Measurements from ENCODE around the gene RFPL1. TPM values are rescaled to one million over a fixed set of nuclear protein-coding genes. Genes with fewer than 3 reads are reported as not detected.
A peak's percentile ranks its signal among the peaks of the same experiment; 100 is the strongest.
"Not testable (repeated sequence)": the region's sequence is repeated elsewhere in the genome, so short reads cannot be mapped to it uniquely, and the experiment has no call there.

RFPL1 gene
- polyA plus RNA-seq (2013, experiment 1 of 2): not detected
- not detected for polyA plus RNA-seq (2013, experiment 2 of 2)

- peaks cover 11 to 23% of the 10 kb centered on the region in 2 experiments for H3K27me3 ChIP-seq (ENCODE audit: control insufficient read depth in 1 of 2, insufficient read depth in 1 of 2, low read length in 2 of 2)
- H3K27ac ChIP-seq (ENCODE audit: low read length, poor library complexity, severe bottlenecking); H3K9me3 ChIP-seq (ENCODE audit: control insufficient read depth, low read length); H3K4ac ChIP-seq (ENCODE audit: low read depth in 1 of 2, low read length in 2 of 2); H2AFZ ChIP-seq (ENCODE audit: low read depth, low read length); H3K36me3 ChIP-seq (ENCODE audit: control insufficient read depth in 1 of 2, insufficient read depth in 2 of 2, low read depth in 1 of 2, low read length in 2 of 2); DNase-seq; H2BK5ac ChIP-seq (ENCODE audit: low read depth, low read length, poor library complexity, severe bottlenecking); H2AK5ac ChIP-seq (ENCODE audit: low read length, severe bottlenecking); H3K4me2 ChIP-seq (ENCODE audit: low read length, poor library complexity, severe bottlenecking); H3K14ac ChIP-seq (ENCODE audit: low read length in 2 of 2); H2BK120ac ChIP-seq (ENCODE audit: low read depth, low read length); H4K91ac ChIP-seq (ENCODE audit: low read length); H3K4me3 ChIP-seq (ENCODE audit: insufficient read depth in 1 of 2, low read depth in 1 of 2, low read length in 2 of 2); H3K9ac ChIP-seq (ENCODE audit: low read length); H3K4me1 ChIP-seq (ENCODE audit: control insufficient read depth, insufficient read depth, low read depth, low read length); H4K8ac ChIP-seq (ENCODE audit: low read length); H3K23ac ChIP-seq (ENCODE audit: low read length in 2 of 2); H2BK15ac ChIP-seq (ENCODE audit: low read depth, poor library complexity, severe bottlenecking); H3K18ac ChIP-seq (ENCODE audit: low read depth in 1 of 2, low read length in 2 of 2); H2BK12ac ChIP-seq (ENCODE audit: low read length in 2 of 2); H3K79me1 ChIP-seq (replicated peaks; ENCODE audit: low read length, poor library complexity, severe bottlenecking): not testable (repeated sequence)
- 86% methylated on average over 9 of the region's 10 CpGs for WGBS
These were observed at the start of gene RFPL1 for GRCh38 chr22:29438283-29438682. Gene RFPL1, plus strand, starts transcription at chr22:29438583.

- Histone ChIP-seq H2BK15ac (ENCODE audit: low read depth, poor library complexity, severe bottlenecking) (peak overlapping the region; percentile 45), H2BK12ac (ENCODE audit: low read length in 2 of 2) (no peak overlapping the region), H3K4ac (ENCODE audit: low read depth in 1 of 2, low read length in 2 of 2) (peak overlapping the region in 1 of 2 experiments; percentile 61), H4K91ac (ENCODE audit: low read length) (no peak overlapping the region), H3K27me3 (ENCODE audit: control insufficient read depth in 1 of 2, insufficient read depth in 1 of 2, low read length in 2 of 2) (no peaks in the 10 kb centered on the region), H2AK5ac (ENCODE audit: low read length, severe bottlenecking) (no peak overlapping the region), H2AFZ (ENCODE audit: low read depth, low read length) (peak overlapping the region; percentile 86), H2BK5ac (ENCODE audit: low read depth, low read length, poor library complexity, severe bottlenecking) (no peak overlapping the region), H2BK120ac (ENCODE audit: low read depth, low read length) (no peak overlapping the region), H3K36me3 (ENCODE audit: control insufficient read depth in 1 of 2, insufficient read depth in 2 of 2, low read depth in 1 of 2, low read length in 2 of 2) (peaks cover 4 to 12% of the 10 kb centered on the region in 2 experiments), H4K8ac (ENCODE audit: low read length) (peak overlapping the region; percentile 92), H3K23ac (ENCODE audit: low read length in 2 of 2) (no peak overlapping the region), H3K27ac (ENCODE audit: low read length, poor library complexity, severe bottlenecking) (no peak overlapping the region), H3K14ac (ENCODE audit: low read length in 2 of 2) (no peak overlapping the region), H3K9ac (ENCODE audit: low read length) (peak overlapping the region; percentile 91), H3K4me1 (ENCODE audit: control insufficient read depth, insufficient read depth, low read depth, low read length) (peaks cover 12% of the 10 kb centered on the region), H3K18ac (ENCODE audit: low read depth in 1 of 2, low read length in 2 of 2) (no peak overlapping the region), H3K4me2 (ENCODE audit: low read length, poor library complexity, severe bottlenecking) (peak overlapping the region; percentile 95), H3K4me3 (ENCODE audit: insufficient read depth in 1 of 2, low read depth in 1 of 2, low read length in 2 of 2) (peak overlapping the region; percentile 41 to 91), H3K79me1 (replicated peaks; ENCODE audit: low read length, poor library complexity, severe bottlenecking) (peaks cover 23% of the 10 kb centered on the region), H3K9me3 (ENCODE audit: control insufficient read depth, low read length) (no peaks in the 10 kb centered on the region)
- 0% methylated on average over 3 of the region's 9 CpGs for WGBS
- no peak for DNase-seq
These were observed 49.7 kb upstream of the RFPL1 start for GRCh38 chr22:29388759-29389090.

- H2AK5ac ChIP-seq (ENCODE audit: low read length, severe bottlenecking): no peak overlapping the region
- H3K9me3 ChIP-seq (ENCODE audit: control insufficient read depth, low read length): no peaks in the 10 kb centered on the region
- no peak overlapping the region for H3K18ac ChIP-seq (ENCODE audit: low read depth in 1 of 2, low read length in 2 of 2)
- no peak overlapping the region for H3K9ac ChIP-seq (ENCODE audit: low read length)
- no peak overlapping the region for H2BK120ac ChIP-seq (ENCODE audit: low read depth, low read length)
- H2BK15ac ChIP-seq (ENCODE audit: low read depth, poor library complexity, severe bottlenecking): no peak overlapping the region
- 96% methylated on average over 4 of the region's 6 CpGs for WGBS
- no peak overlapping the region for H3K23ac ChIP-seq (ENCODE audit: low read length in 2 of 2)
- no peak overlapping the region for H4K8ac ChIP-seq (ENCODE audit: low read length)
- no peak overlapping the region for H2BK5ac ChIP-seq (ENCODE audit: low read depth, low read length, poor library complexity, severe bottlenecking)
- no peak overlapping the region for H3K4ac ChIP-seq (ENCODE audit: low read depth in 1 of 2, low read length in 2 of 2)
- H3K14ac ChIP-seq (ENCODE audit: low read length in 2 of 2): no peak overlapping the region
- no peak overlapping the region for H3K4me3 ChIP-seq (ENCODE audit: insufficient read depth in 1 of 2, low read depth in 1 of 2, low read length in 2 of 2)
- H4K91ac ChIP-seq (ENCODE audit: low read length): no peak overlapping the region
- no peak overlapping the region for H3K27ac ChIP-seq (ENCODE audit: low read length, poor library complexity, severe bottlenecking)
- peaks cover 0 to 2% of the 10 kb centered on the region in 2 experiments for H3K36me3 ChIP-seq (ENCODE audit: control insufficient read depth in 1 of 2, insufficient read depth in 2 of 2, low read depth in 1 of 2, low read length in 2 of 2)
- H3K4me2 ChIP-seq (ENCODE audit: low read length, poor library complexity, severe bottlenecking): no peak overlapping the region
- H3K79me1 ChIP-seq (replicated peaks; ENCODE audit: low read length, poor library complexity, severe bottlenecking): peaks cover 12% of the 10 kb centered on the region
- DNase-seq: no peak
- H2BK12ac ChIP-seq (ENCODE audit: low read length in 2 of 2): no peak overlapping the region
- no peaks in the 10 kb centered on the region for H3K27me3 ChIP-seq (ENCODE audit: control insufficient read depth in 1 of 2, insufficient read depth in 1 of 2, low read length in 2 of 2)
- H3K4me1 ChIP-seq (ENCODE audit: control insufficient read depth, insufficient read depth, low read depth, low read length): peaks cover 12% of the 10 kb centered on the region
- no peak overlapping the region for H2AFZ ChIP-seq (ENCODE audit: low read depth, low read length)
These were observed 48.1 kb upstream of the RFPL1 start for GRCh38 chr22:29390270-29390669.

GRCh38 chr22:29391546-29391945 is 46.8 kb upstream of the RFPL1 start:
- H2AFZ ChIP-seq (ENCODE audit: low read depth, low read length): no peak overlapping the region
- H2BK15ac ChIP-seq (ENCODE audit: low read depth, poor library complexity, severe bottlenecking): no peak overlapping the region
- no peak for DNase-seq
- no peak overlapping the region for H3K14ac ChIP-seq (ENCODE audit: low read length in 2 of 2)
- H3K9ac ChIP-seq (ENCODE audit: low read length): no peak overlapping the region
- no peak overlapping the region for H2BK12ac ChIP-seq (ENCODE audit: low read length in 2 of 2)
- H3K79me1 ChIP-seq (replicated peaks; ENCODE audit: low read length, poor library complexity, severe bottlenecking): peaks cover 6% of the 10 kb centered on the region
- H4K8ac ChIP-seq (ENCODE audit: low read length): no peak overlapping the region
- no peaks in the 10 kb centered on the region for H3K9me3 ChIP-seq (ENCODE audit: control insufficient read depth, low read length)
- H2AK5ac ChIP-seq (ENCODE audit: low read length, severe bottlenecking): no peak overlapping the region
- no peak overlapping the region for H3K4ac ChIP-seq (ENCODE audit: low read depth in 1 of 2, low read length in 2 of 2)
- no peak overlapping the region for H3K18ac ChIP-seq (ENCODE audit: low read depth in 1 of 2, low read length in 2 of 2)
- no peak overlapping the region for H2BK5ac ChIP-seq (ENCODE audit: low read depth, low read length, poor library complexity, severe bottlenecking)
- peaks cover 14% of the 10 kb centered on the region for H3K4me1 ChIP-seq (ENCODE audit: control insufficient read depth, insufficient read depth, low read depth, low read length)
- no peak overlapping the region for H3K4me3 ChIP-seq (ENCODE audit: insufficient read depth in 1 of 2, low read depth in 1 of 2, low read length in 2 of 2)
- H3K23ac ChIP-seq (ENCODE audit: low read length in 2 of 2): no peak overlapping the region
- H3K27ac ChIP-seq (ENCODE audit: low read length, poor library complexity, severe bottlenecking): no peak overlapping the region
- H3K36me3 ChIP-seq (ENCODE audit: control insufficient read depth in 1 of 2, insufficient read depth in 2 of 2, low read depth in 1 of 2, low read length in 2 of 2): no peaks in the 10 kb centered on the region
- no peak overlapping the region for H3K4me2 ChIP-seq (ENCODE audit: low read length, poor library complexity, severe bottlenecking)
- H4K91ac ChIP-seq (ENCODE audit: low read length): no peak overlapping the region
- 86% methylated on average over 8 of the region's 8 CpGs for WGBS
- H2BK120ac ChIP-seq (ENCODE audit: low read depth, low read length): no peak overlapping the region
- H3K27me3 ChIP-seq (ENCODE audit: control insufficient read depth in 1 of 2, insufficient read depth in 1 of 2, low read length in 2 of 2): no peaks in the 10 kb centered on the region
